T-helper 1 cell (primary cell): ENCODE data around the gene UNC119.

Experiments used
- DNase-seq, 5 donors: peaks; one replicate each; pipeline ENCODE4 v3.0.0-alpha.2; 2012 to 2020

The UNC119 gene

DNA sequence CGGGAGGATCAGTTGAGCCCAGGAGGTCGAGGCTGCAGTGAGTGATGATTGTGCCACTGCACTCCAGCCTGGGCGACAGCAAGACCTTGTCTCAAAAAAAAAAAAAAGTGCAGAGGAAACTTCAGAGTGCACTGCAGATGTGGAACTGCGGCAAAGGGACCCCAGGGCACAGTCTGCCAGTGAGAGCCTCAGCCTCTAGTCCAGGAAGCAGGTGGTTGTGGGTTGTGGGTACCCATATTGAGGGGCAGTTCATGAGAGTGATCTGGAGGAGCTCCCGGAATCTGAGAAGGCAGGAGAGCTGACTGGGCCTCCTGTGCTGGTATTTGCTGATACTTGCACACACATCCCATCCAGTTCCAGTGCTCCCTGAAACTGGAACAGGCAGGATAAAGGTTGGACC lies 33.2 kb downstream of the UNC119 start:
- no peak for DNase-seq

DNA sequence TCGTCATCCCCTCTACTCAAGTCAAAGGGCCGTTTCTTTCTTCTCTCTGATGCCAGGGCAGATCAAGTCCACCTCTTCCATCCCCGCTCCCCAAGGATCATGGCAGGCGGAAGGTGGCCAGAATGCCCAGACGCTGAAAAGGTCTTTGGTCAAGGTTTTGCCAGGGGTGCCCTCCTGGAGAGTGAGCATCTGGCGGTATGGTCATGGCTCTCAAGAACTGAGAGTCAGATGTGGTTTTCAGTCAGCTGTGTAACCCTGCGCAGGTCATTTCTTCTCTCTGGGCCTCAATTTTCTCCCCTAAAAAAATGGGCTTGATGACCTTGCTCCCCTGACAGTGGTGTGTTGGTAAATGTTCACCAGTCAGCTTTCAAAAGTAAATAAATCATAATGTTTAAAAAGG lies 33.8 kb downstream of the UNC119 start:
- no peak for DNase-seq

DNA sequence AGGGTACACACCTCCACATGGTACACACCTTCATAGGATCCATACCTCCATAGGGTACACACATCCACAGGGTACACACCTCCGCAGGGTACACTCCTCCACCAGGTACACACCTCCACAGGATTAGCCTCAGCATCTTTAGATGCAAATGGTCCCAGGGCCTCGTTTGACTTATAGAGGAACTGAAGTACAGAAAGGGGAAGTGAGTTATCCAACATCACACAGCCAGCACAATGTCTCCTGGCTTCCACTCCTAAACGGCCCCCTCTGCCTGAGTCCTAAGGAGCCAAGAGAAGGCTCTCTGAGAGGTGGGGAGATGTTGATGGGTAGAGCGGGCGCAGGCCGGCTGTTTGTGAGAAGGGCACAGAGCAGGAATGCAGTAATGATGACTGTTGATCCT lies 34.3 kb downstream of the UNC119 start:
- no peak for DNase-seq

DNA sequence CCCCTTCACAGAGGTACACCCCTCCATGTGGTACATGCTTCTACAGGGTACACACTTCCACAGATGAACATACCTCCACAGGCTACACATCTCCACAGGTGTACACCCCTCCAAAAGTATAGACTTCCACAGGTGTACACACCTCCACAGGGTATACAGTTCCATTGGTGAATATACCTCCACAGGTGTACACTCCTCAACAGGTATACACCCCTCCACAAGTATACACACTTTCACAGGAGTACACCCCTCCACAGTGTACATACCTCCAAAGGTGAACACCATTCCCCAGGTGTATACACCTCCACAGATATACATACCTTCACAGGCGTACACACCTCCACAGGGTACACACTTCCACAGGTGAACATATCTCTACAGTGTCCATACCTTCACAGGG lies 36.9 kb downstream of the UNC119 start:
- no peak for DNase-seq

DNA sequence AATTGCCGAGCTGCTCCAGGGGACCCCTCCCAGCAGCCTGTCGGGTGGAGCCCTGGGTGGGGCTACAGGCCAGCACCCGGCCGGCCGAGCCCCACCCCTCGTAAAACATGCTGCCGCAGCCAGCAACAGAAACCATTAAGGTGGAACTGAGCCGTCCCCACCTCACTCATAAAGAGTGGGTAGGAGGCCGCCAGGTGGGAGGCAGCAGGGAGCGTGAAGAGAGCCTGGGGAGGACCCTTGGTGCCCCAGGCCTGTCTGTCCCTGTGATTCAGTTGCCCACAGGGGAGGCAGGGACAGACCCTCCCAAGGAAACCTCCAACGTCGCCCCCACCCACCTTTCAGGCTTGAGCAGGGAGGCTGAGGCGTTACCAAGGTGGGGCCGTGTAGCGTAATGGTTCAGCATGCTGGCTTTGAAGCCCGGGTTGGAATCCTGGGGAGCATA lies 37.8 kb downstream of the UNC119 start:
- no peak for DNase-seq

DNA sequence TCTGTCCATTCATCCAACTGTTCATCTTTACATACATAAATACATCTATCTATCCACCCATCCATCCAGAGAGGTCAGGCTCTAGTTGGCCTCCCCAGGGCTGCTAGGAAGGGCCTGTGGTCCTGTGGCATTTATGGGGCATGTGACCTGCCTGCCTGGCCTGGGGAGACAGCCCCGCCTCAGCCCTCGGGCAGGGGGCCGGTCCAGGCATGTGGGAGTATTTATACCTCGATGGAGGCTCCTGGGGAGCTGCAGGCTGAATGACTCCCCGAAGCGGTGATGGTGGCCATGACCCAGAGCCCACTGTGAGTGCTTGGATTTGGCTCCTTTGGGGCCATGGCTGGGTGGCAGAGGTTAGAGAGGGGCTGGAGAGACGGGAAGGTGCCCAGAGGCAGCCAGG lies 38.9 kb downstream of the UNC119 start:
- no peak for DNase-seq

DNA sequence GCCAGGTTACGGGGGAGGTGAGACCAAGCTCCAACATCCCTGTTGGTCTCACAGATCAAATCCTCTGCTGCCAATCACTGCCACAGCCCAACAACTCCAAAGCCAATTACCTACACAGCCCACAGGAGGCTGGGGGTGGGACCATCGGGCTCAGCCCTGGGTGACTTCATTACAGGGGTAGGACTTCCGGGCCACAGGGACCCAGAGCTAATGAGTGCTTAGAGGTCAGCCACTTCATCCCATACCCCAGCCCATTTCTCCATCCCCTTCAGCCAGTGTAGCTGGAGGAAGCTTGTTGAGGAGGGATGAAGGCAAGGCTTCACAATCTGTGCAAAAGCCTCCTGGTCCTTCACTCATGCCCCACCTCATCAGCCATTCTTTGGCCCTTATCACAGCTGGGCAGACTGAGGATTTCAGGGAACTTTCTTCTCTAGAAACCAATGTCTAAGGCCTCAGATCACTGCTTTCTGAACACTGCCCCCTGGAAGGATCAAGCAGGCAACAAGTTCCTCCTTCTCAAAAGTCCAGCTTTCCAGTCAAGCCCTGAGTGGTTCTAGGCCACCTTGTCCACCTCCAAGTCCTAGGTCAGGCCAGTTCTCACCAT lies 40.5 kb downstream of the UNC119 start:
- DNase-seq = no peak

DNA sequence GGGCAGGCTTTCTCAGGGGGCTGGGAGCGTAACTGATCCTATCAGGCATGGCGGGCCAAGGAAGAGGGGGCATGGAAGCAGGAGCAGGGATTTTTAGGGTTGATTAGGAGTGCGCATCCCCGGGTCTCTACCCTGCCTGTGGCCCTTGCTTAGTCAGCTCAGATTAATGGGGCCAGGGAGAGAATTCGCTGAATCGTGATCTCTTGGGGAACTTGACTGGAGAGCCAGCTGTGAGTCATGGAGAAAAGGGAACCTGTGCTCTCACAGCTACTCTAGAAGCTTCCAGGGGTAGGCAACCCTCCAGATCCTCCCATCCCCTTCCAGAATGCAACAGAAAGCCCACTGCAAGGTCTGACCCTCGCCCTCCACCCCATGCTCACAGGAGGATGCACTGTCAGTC lies 42.6 kb downstream of the UNC119 start:
- DNase-seq = no peak

DNA sequence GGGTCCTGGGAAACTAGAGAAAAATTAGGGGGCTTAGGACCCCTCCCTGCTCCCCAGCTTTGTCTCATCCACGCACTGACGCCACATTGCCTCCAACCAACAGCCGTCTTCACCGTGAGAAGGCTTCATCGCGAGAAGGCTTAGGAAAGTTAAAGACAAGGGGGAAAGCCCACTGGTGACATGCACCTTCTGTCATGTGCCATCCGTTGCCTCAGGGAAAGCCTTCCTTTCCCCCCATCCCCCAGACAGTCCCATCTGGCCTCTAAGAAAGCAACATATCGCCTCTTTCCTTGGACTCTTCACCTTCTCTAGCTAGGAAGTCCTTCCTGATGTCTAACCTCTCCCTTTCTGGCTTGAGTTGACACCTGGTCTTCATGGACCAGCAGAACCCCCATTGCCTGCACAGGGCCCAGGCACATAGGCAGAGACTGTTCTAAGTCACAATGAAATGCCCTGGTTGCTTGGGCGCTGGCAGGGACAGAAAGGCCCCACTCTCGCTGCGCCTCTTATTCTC lies 44.2 kb downstream of the UNC119 start:
- DNase-seq = no peak

DNA sequence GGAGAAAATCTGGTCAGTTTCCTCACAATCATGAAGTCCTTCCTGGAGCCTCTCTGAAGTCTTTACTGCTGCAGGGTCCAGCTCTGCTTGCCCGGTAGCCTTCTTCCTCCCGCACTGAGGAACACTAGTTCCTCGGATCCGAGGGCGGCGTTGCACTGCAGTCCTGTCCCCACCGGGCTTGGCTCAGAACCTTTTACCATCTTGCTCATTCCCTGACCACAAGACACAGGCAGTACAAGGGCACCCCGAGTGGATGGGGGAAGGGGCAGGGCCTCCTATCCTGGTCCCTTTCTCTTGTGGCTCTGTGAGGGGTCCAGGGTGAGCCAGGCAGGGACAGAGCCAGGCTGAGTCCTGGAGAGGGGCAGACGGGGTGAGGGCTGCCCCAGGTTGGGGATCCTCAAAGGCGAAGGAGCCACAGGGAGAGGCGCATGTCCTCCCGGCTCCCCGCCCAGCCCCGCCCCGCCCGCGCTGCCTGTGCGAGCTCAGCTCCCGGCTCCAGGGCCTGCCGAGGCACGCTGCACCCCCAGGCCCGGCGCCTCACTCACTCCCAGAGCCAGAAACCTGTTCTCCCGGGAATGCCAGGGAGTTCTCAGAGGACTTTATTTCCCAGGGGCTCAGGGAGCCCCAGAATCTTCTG lies 44.7 kb downstream of the UNC119 start:
- no peak for DNase-seq

DNA sequence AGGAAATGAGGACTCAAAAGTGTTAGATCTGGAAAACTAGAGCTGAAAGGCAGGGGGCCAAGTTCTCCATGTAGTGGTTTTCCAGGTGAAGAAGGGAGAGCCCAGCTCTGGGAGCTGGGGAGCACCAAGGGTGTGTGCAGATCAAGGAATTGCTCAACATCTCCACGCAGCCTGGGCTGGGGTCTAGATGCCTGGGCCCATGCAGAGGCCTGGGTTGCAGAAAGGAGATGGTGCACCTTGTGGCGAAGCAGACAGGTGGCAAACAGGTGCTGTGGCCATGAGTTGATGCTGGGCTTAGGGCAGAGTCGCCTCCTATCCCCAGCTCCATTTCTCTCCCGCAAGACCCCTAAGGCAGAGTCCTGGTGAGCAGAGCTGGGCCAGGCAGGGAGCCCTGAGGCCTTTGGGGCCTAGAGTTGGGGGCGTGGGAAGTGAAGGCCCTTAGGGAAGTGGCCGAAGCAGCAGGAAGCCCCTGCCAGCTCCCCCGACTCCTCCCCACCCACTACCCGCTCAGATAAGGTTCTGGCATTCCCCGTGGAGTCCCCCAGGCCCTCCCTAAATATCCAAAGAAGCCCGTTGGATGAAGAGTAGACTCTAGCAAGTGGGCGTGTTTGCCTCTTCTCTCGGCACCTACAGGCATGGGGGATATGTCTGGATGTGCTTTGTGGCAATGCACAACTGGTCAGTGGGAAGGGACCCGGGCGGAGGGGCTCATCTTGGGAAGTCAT lies 45.5 kb downstream of the UNC119 start:
- DNase-seq = no peak

DNA sequence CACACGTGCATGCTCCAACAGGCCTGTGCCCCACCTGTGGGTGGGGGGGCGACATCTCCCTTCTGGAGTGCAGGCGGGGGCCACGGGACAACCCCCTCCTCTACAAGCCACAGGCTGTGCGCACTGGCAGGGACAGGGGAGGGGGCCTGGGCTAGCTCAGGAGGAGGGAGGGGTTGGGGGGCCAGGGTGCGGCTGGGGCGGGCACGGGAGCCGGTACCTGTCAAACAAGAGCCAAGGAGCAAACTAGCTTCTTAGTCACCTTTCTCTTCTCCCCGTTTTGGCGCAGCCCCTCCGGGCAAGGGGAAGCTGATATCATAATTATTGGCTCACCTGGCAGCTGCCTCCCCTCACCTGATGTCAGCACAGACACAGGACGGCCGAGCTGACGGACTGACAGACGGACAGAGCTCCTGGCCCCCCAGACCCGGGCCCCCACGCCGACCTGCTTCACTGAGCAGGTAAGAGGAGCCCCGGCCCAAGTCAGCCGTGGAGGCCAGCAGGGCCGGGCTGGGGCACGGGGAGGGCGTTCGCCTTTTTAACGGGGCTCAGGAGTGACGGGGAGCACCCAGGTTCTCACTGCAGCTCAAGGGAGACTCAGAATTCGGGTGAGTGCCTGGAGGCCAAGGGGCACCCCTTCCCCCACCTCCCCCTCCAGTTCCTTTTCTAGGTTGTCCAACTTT lies 46.3 kb downstream of the UNC119 start, which contains the start of gene FOXN1:
Gene FOXN1 (plus strand): TSS at position 363 of the 680 bp plus-strand sequence. CDS start 17,622 bp downstream, outside the sequence.
- DNase-seq = no peak

DNA sequence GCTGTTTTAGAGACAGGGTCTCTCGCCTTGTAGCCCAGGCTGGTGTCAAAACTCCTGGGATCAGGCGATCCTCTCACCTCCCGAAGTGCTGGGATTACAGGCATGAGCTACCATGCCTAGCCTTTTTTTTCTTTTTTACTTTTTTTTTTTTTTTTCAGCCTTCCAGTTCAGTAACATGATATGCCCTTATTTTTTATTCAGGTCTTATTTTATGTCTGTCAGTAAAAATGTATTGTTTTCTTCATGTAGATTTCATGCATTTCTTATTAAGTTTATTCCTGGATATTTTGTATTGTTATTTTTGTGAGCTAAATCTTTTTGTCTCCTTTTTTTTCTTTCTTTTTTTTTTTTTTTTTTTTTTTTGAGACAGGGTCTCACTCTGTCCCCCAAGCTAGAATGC lies 49.0 kb downstream of the UNC119 start:
- no peak for DNase-seq

DNA sequence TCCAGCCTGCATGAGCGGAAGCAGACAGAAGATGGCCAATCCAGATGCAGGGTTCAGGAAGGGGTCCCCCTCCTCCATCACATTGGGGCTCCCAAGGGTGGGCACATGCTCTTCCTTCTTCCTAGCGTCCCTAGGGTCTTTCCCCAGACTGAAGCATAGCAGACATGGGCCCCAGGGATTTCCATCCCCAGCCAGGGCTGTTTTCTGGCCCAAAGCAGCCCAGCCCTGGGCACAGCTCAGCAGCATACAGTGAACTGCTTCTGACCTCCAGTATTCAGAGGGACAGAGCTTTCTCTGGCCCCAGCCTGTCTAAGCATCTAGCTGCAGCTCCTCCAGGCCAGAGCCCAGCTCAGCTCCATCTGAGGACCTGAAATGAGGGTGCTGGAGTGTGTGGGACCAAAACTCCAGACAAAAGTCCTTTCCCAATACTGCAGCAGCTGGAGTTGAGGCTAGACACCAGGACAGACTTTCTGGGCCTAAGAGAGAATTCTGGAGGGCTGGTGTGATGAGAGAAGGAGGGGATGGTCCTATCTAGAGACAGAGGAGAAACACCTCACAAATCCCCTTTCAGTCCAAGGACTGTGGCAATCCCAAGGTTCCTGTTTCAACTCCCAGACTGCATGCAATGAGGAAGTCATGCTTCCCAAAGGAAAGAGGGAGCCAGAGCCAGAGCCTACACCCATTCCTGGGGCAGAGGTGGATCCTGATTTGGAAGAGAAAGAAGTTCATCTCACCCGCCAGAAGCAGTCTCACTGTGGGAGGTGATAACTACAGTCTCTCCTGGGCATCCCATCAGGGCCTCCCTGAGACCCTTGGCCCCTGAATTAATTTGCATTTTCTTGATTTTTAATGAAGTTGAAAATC lies 50.8 kb downstream of the UNC119 start:
- no peak for DNase-seq

DNA sequence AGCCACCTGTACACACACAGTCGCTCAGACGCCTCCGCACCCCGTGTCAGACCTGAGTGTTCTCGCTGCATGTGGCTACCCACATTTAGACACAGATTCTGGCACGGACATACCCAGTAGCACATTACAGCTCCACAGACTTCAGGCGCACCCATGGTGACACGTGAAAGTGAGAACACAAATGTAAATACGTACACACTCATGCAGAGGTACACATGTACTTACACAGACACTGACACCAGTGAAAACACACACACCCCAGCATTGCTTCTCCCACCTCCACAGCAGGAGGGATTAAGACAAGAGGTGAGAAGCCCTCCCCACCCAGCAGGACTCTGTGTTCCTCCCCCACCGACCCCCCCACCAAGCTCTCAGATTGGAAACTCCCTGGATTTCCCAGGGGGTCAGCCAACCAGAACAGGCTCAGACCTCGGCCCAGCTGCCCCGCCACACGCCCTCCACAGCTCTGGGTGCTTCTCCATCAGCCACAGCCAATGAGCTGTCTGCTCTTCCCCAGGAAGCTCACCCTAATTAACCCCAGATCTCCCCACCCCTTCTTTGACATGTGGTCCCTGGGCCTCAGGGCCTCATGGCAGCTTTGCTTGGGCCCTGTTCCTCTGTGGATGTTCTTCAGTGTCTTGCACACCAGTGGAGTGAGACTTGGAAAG lies 51.6 kb downstream of the UNC119 start:
- no peak for DNase-seq

DNA sequence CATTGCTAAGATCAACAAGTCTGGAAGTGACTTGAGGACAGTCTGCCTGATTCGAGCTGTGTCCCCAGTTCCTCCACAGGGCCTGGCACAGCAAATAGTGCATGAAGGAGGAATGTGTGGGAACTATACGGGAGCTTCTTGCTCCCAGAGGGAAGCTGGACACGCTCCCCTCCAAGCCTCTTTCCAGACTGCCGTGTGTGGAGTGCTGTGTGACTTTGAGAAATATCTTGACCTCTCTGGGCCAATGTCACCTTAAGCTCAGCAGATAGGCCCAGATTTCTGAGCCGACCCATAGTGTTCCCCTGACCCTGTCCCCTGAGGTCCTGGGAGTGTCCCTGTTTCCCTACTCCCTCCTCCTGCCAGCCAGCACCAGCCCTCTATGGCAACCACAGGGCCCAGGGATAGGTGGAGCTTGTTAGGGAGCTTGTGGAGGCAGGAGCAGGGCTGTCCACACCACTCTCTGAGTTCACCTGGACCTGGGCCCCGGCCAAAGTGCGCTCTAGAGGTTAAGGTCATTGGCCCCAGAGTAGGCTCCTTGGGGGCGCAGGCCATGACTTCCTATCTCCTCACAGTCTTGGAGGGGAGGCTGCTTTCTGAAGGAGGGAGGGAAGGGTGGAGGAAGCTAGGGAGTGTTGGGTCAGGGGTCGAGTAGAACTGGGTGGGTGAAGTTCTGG lies 52.6 kb downstream of the UNC119 start:
- DNase-seq = no peak

DNA sequence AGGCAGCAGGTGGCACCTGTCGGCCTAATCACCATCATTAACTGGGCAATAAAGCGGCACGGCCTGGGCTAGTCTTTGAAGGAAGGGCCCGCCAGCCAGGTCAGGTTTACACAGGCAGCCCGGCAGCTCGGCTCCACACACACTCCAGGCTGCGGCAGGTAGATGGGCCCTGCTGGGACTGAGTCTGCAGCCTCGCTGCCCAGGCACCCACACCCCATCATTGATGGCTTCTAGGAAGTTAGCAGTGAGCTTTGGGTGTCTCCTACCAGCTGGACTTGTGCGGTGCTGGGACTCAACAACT lies 53.1 kb downstream of the UNC119 start:
- DNase-seq = no peak

DNA sequence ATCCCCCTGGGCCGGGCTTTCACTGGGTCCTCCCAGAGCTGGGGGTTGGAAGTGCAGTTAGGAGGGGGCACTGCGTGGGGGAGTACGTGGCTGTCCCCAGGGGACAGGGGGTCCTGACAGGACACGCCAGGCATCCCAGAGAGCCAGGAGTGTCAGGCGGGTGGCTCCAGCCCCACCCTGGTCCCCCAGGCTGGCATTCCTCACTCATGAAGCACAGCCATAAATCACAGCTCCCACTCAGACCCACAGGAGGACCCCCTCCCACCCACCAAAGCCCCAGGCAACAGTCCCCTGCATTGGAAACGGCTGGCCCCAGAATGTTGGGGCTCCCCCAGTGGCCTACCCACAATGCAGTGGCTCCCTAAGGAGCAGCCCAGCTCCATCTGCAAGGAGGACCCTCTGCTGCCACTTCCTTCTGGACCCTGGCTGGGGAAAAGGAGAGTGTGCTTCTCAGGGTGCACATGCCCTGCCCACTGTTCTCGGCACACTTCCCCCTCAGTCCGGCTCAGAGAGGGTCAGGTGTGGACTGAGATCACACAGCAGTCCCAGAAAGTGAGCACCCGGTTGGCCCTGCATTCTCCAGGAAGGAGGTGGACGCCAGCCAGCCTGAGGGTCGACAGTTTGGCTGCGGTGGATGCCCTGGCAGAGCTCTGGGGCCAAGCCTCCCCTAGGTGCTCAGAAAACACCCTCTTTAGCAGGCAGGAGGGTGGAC lies 53.6 kb downstream of the UNC119 start:
- DNase-seq = no peak

DNA sequence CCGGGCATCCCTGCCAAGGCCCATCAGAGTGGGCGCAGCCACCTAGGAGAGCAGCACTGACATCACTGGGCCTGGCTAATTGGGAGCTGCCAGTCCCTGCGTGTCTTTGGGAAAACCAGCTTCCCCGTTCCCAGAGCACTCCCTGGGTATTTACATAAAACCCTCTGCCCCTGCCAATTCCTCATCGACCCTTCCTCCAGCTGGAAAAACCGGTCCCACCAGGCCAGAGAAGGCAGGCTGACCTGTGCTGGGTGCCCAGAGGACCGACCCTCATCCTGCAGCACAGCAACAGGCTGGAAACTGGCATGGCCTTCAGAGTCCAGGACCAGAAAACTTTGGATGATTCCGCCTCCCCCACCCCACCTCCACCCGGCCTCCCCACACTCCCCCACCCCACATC lies 54.5 kb downstream of the UNC119 start:
- DNase-seq = no peak
